ENCODE measurements around the gene STX1A. TPM values are rescaled to one million over a fixed set of nuclear protein-coding genes. Genes with fewer than 3 reads are reported as not detected.
"Not testable (repeated sequence)": the region's sequence is repeated elsewhere in the genome, so short reads cannot be mapped to it uniquely, and the experiment has no call there.

STX1A gene
- polyA plus RNA-seq, 1 experiment: 12.9 TPM

DNA sequence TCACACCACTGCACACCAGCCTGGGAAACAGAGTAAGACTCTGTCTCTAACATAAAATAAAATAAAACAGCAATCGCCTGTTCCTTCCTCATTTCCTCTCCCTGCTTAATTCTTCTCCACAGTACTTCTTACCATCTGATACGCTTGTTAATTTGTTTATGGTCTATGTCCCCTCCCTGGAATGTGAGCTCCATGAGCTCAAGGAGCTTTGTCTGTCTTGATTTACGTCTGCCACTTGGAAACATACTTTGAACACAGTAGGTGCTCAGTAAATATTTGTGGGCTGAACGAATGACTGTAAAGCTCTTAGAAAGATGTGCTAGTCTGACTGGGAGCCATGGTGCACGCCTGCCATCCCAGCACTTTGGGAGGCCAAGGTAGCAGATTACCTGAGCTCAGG, 9.1 kb upstream of the STX1A start:
- TF ChIP-seq, protein P1, sequence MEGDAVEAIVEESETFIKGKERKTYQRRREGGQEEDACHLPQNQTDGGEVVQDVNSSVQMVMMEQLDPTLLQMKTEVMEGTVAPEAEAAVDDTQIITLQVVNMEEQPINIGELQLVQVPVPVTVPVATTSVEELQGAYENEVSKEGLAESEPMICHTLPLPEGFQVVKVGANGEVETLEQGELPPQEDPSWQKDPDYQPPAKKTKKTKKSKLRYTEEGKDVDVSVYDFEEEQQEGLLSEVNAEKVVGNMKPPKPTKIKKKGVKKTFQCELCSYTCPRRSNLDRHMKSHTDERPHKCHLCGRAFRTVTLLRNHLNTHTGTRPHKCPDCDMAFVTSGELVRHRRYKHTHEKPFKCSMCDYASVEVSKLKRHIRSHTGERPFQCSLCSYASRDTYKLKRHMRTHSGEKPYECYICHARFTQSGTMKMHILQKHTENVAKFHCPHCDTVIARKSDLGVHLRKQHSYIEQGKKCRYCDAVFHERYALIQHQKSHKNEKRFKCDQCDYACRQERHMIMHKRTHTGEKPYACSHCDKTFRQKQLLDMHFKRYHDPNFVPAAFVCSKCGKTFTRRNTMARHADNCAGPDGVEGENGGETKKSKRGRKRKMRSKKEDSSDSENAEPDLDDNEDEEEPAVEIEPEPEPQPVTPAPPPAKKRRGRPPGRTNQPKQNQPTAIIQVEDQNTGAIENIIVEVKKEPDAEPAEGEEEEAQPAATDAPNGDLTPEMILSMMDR (IDR thresholded peaks at IDR 0.05; ENCODE audit: low read depth, low read length): no peak
- ChIA-PET CTCF (interaction anchor here (1.0 to 2.6 kb wide), 3 partner anchors 48 to 122 kb away, joined by 3 to 22 read pairs (median 6); no protein-coding TSS in a partner anchor), POLR2A (interaction anchor here (0.7 to 0.8 kb wide), 3 partner anchors 9 to 16 kb away, joined by 4 to 5 read pairs (median 4); partner anchors contain the start of genes ABHD11 and STX1A)
- no peak overlapping the region for H3K27ac ChIP-seq (ENCODE audit: low read depth, low read length)
- H3K27me3 ChIP-seq (ENCODE audit: control insufficient read depth, insufficient read depth, low read length): peaks cover 2% of the 10 kb centered on the region
- DNase-seq (ENCODE audit: low read depth, low spot score): no peak
- no peaks in the 10 kb centered on the region for H3K9me3 ChIP-seq (ENCODE audit: control insufficient read depth, insufficient read depth, low read length)
- H3K4me3 ChIP-seq (ENCODE audit: low read depth, low read length): no peak overlapping the region

DNA sequence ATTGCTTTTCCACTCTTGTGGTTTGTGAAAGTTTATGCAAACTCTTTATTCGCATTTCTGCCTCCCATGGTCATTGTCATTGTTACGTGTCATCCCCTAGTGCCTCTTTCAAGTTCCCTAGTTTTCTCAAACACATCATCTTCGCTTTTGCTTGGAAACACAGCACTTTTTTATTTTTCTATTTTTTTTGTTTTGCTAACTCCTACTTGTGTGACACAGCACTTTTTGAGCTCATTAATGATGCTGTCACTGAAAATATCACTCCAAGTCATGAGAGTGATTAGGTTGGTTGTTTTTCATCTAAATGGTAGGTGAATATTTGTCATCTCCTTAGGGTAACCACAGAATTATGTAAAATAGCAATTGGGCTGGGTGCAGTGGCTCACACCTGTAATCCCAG, 8.5 kb upstream of the STX1A start:
- H3K27me3 ChIP-seq (ENCODE audit: control insufficient read depth, insufficient read depth, low read length): peaks cover 2% of the 10 kb centered on the region
- H3K4me3 ChIP-seq (ENCODE audit: low read depth, low read length): no peak overlapping the region
- ChIA-PET CTCF (interaction anchor here (1.0 to 2.6 kb wide), 3 partner anchors 48 to 121 kb away, joined by 3 to 22 read pairs (median 6); no protein-coding TSS in a partner anchor), POLR2A (no interaction called here)
- H3K27ac ChIP-seq (ENCODE audit: low read depth, low read length): no peak overlapping the region
- no peaks in the 10 kb centered on the region for H3K9me3 ChIP-seq (ENCODE audit: control insufficient read depth, insufficient read depth, low read length)
- DNase-seq (ENCODE audit: low read depth, low spot score): no peak
- TF ChIP-seq, protein P1 (IDR thresholded peaks at IDR 0.05; ENCODE audit: low read depth, low read length): no peak

DNA sequence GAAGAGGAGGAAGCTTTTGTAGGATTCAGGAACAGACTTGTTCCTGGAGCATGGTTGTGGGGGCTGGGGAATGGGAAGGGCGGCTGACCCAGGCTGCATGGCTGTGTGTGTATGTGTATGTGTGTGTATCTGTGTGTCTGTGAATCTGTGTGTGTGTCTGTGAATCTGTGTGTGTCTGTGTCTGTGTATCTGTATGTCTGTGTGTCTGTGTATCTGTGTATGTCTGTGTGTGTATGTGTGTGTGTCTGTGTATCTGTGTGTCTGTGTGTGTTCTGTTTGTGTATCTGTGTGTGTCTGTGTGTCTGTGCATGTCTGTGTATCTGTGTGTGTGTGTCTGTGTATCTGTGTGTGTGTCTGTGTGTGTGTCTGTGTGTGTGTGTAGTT, 6.6 kb upstream of the STX1A start:
- H3K27me3 ChIP-seq (ENCODE audit: control insufficient read depth, insufficient read depth, low read length): peaks cover 8% of the 10 kb centered on the region
- CTCF ChIA-PET: interaction anchor here (0.5 to 4.6 kb wide), 11 partner anchors 8 to 138 kb away, joined by 3 to 93 read pairs (median 6); partner anchors contain the start of gene ABHD11

DNA sequence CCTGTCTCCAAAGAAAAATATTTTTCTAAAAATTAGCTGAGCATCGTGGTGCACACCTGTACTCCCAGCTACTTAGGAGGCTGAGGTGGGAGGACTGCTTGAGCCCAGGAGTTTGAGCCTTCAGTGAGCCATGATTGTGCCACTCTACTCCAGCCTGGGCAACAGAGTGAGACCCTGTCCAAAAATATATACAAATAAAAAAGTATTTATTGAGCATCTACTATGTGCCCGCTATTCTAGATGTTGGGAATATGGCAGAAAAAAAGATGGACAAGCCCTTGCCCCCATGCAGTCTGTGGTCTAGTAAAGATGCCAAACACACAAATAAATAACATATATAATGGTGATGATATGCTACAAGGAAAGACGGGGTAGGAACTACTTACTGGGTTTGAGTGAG, 4.3 kb upstream of the STX1A start:
- no peaks in the 10 kb centered on the region; the same call in 1 of the 2 replicates for H3K9me3 ChIP-seq (ENCODE audit: control insufficient read depth, insufficient read depth, low read length)
- no peak overlapping the region for H3K4me3 ChIP-seq (ENCODE audit: low read depth, low read length)
- TF ChIP-seq, protein P1 (IDR thresholded peaks at IDR 0.05; ENCODE audit: low read depth, low read length): no peak
- H3K27me3 ChIP-seq (ENCODE audit: control insufficient read depth, insufficient read depth, low read length): peaks cover 8% of the 10 kb centered on the region
- ChIA-PET CTCF (interaction anchor here (0.7 to 4.6 kb wide), 2 partner anchors 117 to 303 kb away, joined by 3 to 93 read pairs; no protein-coding TSS in a partner anchor), POLR2A (no interaction called here)
- no peak for DNase-seq (ENCODE audit: low read depth, low spot score)
- no peak overlapping the region for H3K27ac ChIP-seq (ENCODE audit: low read depth, low read length)

More for the DNA sequence above, 6.6 kb upstream of the STX1A start:
- DNase-seq (ENCODE audit: low read depth, low spot score): no peak
- TF ChIP-seq, protein P1 (IDR thresholded peaks at IDR 0.05; ENCODE audit: low read depth, low read length): no peak
- Histone ChIP-seq H3K27ac (ENCODE audit: low read depth, low read length) (no peak overlapping the region), H3K4me3 (ENCODE audit: low read depth, low read length) (no peak overlapping the region), H3K9me3 (ENCODE audit: control insufficient read depth, insufficient read depth, low read length) (no peaks in the 10 kb centered on the region)
- POLR2A ChIA-PET: interaction anchor here (1.2 kb wide), 1 partner anchor 119 kb away, joined by 3 read pairs; no protein-coding TSS in a partner anchor

DNA sequence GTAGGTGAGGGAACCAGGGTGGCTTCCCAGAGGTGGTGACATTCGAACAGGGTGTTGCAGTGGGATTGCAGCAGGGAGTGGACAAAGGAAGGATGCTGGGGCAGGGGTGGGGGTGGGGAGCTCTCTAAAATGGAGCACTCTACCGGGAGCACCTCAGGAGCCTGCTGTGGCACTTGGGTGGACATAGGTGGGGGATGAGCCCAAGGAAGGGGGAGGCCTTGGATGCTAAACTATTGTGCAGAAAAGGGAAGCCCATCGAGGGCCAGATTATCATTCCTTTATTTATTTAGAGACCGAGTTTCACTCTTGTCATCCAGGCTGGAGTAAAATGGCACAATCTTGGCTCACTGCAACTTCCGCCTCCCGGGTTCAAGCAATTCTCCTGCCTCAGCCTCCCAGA, 3.3 kb upstream of the STX1A start:
- Histone ChIP-seq H3K27me3 (ENCODE audit: control insufficient read depth, insufficient read depth, low read length) (peaks cover 8% of the 10 kb centered on the region), H3K27ac (ENCODE audit: low read depth, low read length) (no peak overlapping the region), H3K4me3 (ENCODE audit: low read depth, low read length) (no peak overlapping the region), H3K9me3 (ENCODE audit: control insufficient read depth, insufficient read depth, low read length) (no peaks in the 10 kb centered on the region; the same call in 1 of the 2 replicates)
- DNase-seq (ENCODE audit: low read depth, low spot score): no peak
- ChIA-PET CTCF (interaction anchor here (4.6 kb wide), 1 partner anchor 116 kb away, joined by 93 read pairs; no protein-coding TSS in a partner anchor), POLR2A (no interaction called here)
- TF ChIP-seq, protein P1 (IDR thresholded peaks at IDR 0.05; ENCODE audit: low read depth, low read length): no peak

DNA sequence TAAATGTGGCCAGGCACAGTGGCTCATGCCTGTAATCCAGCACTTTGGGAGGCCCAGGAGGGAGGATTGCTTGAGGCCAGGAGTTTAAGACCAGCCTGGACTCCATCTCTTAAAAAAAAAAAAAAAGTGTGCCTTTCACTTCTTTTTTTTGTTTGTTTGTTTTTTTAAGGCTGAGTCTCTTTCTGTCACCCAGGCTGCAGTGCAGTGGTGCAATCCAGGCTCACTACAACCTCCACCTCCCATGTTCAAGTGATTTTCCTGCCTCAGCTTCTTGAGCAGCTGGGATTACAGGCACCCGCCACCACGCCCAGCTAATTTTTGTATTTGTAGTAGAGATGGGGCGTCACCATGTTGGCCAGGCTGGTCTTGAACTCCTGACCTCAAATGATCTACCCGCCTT, 2.7 kb upstream of the STX1A start:
- DNase-seq (ENCODE audit: low read depth, low spot score); POLR2A ChIA-PET; H3K9me3 ChIP-seq (ENCODE audit: control insufficient read depth, insufficient read depth, low read length); H3K4me3 ChIP-seq (ENCODE audit: low read depth, low read length); H3K27me3 ChIP-seq (ENCODE audit: control insufficient read depth, insufficient read depth, low read length); H3K27ac ChIP-seq (ENCODE audit: low read depth, low read length): not testable (repeated sequence)
- CTCF ChIA-PET: interaction anchor here (1.0 kb wide), 1 partner anchor 115 kb away, joined by 3 read pairs; no protein-coding TSS in a partner anchor
